OCI-LY1 (cell line): Measurements from ENCODE around the gene FKBP11.

ENCODE experiments used
- H2AFZ ChIP-seq: fragments of 200-600 bp; sonication (generic), shearing (Covaris generic); 2 replicates; pipeline ENCODE4 v1.6.0; 2014; ENCODE audit warnings: antibody characterized with exemption, mild to moderate bottlenecking, low read length
- H3F3A ChIP-seq: fragments of 200-600 bp; sonication (generic), shearing (Covaris generic); 2 replicates; pipeline ENCODE4 v1.6.0; 2014; ENCODE audit warnings: mild to moderate bottlenecking, antibody characterized with exemption, low read length, moderate library complexity; ENCODE audit not compliant: insufficient read depth
- H3K27ac ChIP-seq: fragments of 200-600 bp; sonication (generic); 2 replicates; pipeline ENCODE4 v1.5.1; 2014; ENCODE audit warnings: low read length, mixed run types, mild to moderate bottlenecking, low read depth; ENCODE audit not compliant: poor library complexity, severe bottlenecking
- H3K27me3 ChIP-seq: fragments of 200-600 bp; sonication (generic); 2 replicates; pipeline ENCODE4 v1.6.0; 2014; ENCODE audit warnings: antibody characterized with exemption, mild to moderate bottlenecking, low read length, moderate library complexity; ENCODE audit not compliant: insufficient read depth
- H3K36me3 ChIP-seq: fragments of 200-600 bp; sonication (generic); 2 replicates; pipeline ENCODE4 v1.6.1; 2014; ENCODE audit warnings: mild to moderate bottlenecking, antibody characterized with exemption, low read length, moderate library complexity, mixed read lengths; ENCODE audit not compliant: insufficient read depth
- H3K4me1 ChIP-seq: fragments of 200-600 bp; sonication (generic); 2 replicates; pipeline ENCODE4 v1.5.1; 2014; ENCODE audit warnings: mild to moderate bottlenecking, low read length, moderate library complexity; ENCODE audit not compliant: insufficient read depth, severe bottlenecking
- H3K4me2 ChIP-seq: fragments of 200-600 bp; sonication (generic), shearing (Covaris generic); 2 replicates; pipeline ENCODE4 v1.6.1; 2014; ENCODE audit warnings: low read length
- H3K4me3 ChIP-seq: fragments of 200-600 bp; sonication (generic); 2 replicates; pipeline ENCODE4 v1.5.1; 2014; ENCODE audit warnings: low read length, low read depth, mild to moderate bottlenecking, mixed read lengths; ENCODE audit not compliant: poor library complexity, severe bottlenecking
- H3K79me2 ChIP-seq: fragments of 200-600 bp; shearing (Covaris generic); 2 replicates; pipeline ENCODE4 v1.6.1; 2016; ENCODE audit warnings: mixed run types, low read length, mixed read lengths; ENCODE audit not compliant: insufficient read depth
- H3K9ac ChIP-seq: fragments of 200-600 bp; sonication (generic), shearing (Covaris generic); 2 replicates; pipeline ENCODE4 v1.6.1; 2014; ENCODE audit warnings: mild to moderate bottlenecking, low read length, mixed read lengths
- H3K9me2 ChIP-seq: fragments of 200-600 bp; sonication (generic), shearing (Covaris generic); 2 replicates; pipeline ENCODE4 v1.6.1; 2014; ENCODE audit warnings: low read depth, mild to moderate bottlenecking, low read length, mixed read lengths
- H3K9me3 ChIP-seq: fragments of 200-600 bp; shearing (Covaris generic); 2 replicates; pipeline ENCODE4 v1.6.1; 2014; ENCODE audit warnings: low read length, mixed read lengths
- H4K20me1 ChIP-seq: fragments of 200-600 bp; sonication (generic), shearing (Covaris generic); 2 replicates; pipeline ENCODE4 v1.6.0; 2016; ENCODE audit warnings: mild to moderate bottlenecking, low read length; ENCODE audit not compliant: insufficient read depth
- EZH2 ChIP-seq: fragments of 200-600 bp; sonication (generic), shearing (Covaris generic); IDR thresholded peaks from 2 replicates; pipeline ENCODE4 v1.8.0; 2017; ENCODE audit warnings: borderline replicate concordance, mixed run types, mild to moderate bottlenecking, antibody characterized with exemption, low read length, moderate library complexity, mixed read lengths
- TF ChIP-seq, protein P1 (sequence below): fragments of 200-600 bp; sonication (generic), shearing (Covaris generic); IDR thresholded peaks from 2 replicates; pipeline ENCODE4 v1.5.1; 2017; ENCODE audit warnings: mild to moderate bottlenecking, antibody characterized with exemption, low read length, moderate library complexity, mixed read lengths

Gene FKBP11

DNA sequence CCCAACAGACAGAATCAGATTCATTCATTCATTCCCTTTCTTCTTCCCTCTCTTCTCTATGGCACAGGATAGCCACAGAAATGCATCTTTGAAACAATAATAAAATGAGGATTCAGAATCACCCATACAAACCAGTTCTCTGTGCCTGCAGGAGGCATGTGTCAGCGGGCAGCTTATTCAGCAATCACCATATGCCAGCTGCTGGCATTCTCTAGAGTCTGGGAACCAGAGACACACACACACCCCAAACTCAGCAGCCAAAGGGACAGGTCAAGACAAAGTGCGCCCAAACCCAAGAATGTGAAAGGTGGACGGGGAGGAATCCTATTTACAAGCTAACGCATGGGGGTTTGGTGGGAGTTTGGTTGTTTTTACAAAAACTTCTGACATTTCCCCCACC, 17.9 kb upstream of the FKBP11 start:
- H3K9me2 ChIP-seq, result no peaks in the 10 kb centered on the region
- H3K4me3 ChIP-seq, result no peak overlapping the region
- no peaks in the 10 kb centered on the region for H3K27me3 ChIP-seq
- no peaks in the 10 kb centered on the region for H3F3A ChIP-seq
- H3K4me2 ChIP-seq, result no peak overlapping the region
- no peaks in the 10 kb centered on the region for H3K9me3 ChIP-seq
- no peaks in the 10 kb centered on the region for H3K79me2 ChIP-seq
- H4K20me1 ChIP-seq, result no peaks in the 10 kb centered on the region
- no peak for TF ChIP-seq EZH2
- TF ChIP-seq, protein P1, sequence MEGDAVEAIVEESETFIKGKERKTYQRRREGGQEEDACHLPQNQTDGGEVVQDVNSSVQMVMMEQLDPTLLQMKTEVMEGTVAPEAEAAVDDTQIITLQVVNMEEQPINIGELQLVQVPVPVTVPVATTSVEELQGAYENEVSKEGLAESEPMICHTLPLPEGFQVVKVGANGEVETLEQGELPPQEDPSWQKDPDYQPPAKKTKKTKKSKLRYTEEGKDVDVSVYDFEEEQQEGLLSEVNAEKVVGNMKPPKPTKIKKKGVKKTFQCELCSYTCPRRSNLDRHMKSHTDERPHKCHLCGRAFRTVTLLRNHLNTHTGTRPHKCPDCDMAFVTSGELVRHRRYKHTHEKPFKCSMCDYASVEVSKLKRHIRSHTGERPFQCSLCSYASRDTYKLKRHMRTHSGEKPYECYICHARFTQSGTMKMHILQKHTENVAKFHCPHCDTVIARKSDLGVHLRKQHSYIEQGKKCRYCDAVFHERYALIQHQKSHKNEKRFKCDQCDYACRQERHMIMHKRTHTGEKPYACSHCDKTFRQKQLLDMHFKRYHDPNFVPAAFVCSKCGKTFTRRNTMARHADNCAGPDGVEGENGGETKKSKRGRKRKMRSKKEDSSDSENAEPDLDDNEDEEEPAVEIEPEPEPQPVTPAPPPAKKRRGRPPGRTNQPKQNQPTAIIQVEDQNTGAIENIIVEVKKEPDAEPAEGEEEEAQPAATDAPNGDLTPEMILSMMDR, result no peak
- no peaks in the 10 kb centered on the region for H3K4me1 ChIP-seq
- H3K36me3 ChIP-seq, result peaks cover 24% of the 10 kb centered on the region
- no peak overlapping the region for H2AFZ ChIP-seq
- no peak overlapping the region for H3K27ac ChIP-seq
- H3K9ac ChIP-seq, result no peak overlapping the region

DNA sequence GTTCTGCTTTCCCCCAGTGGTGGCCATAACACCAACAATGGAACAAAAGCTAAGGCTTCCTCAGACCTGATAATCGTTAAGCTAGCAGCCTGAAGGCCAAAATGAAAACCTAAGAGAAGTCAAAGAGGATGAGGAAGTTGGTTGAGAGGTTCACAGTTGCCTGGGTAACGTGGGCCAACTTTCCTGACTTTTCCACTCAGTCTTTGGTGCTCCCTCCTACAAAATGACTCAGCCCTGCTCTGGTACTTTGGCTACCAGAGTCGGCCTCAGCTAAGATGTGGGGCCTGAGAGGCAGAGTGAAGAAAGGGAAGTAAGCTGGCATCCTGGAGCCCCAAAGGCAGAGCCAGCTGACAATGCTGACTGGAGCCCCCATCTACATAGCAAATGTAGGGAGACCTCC, 14.9 kb upstream of the FKBP11 start:
- TF ChIP-seq EZH2, result no peak
- TF ChIP-seq, protein P1, result no peak
- H3K9me2 ChIP-seq, result no peaks in the 10 kb centered on the region
- no peak overlapping the region for H3K4me3 ChIP-seq
- no peaks in the 10 kb centered on the region for H3K4me1 ChIP-seq
- no peak overlapping the region for H3K9ac ChIP-seq
- H3K27me3 ChIP-seq, result no peaks in the 10 kb centered on the region
- peaks cover 50% of the 10 kb centered on the region for H3K36me3 ChIP-seq
- no peaks in the 10 kb centered on the region for H3K9me3 ChIP-seq
- no peaks in the 10 kb centered on the region for H3K79me2 ChIP-seq
- H3F3A ChIP-seq, result no peaks in the 10 kb centered on the region
- no peak overlapping the region for H2AFZ ChIP-seq
- H4K20me1 ChIP-seq, result no peaks in the 10 kb centered on the region
- no peak overlapping the region for H3K27ac ChIP-seq
- no peak overlapping the region for H3K4me2 ChIP-seq

DNA sequence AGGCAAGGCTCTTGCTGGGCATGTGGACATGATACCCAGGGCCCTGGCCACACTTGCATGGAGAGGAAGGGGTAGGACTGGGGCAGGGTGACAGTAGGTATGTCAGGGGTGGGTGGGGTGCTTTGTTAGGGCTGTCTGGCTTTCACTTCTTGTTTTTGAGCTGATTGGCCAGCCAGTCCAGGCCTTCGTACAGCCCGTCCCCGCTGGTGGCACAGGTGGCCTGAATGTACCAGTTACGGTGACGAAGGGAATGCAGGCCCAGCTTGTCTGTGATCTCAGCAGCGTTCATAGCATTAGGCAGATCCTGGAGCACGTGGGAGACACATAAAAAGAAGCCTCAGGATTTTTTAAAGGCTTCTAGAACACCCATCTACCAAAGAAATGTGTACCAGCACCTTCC, 13.5 kb upstream of the FKBP11 start:
- no peaks in the 10 kb centered on the region for H3K27me3 ChIP-seq
- no peak overlapping the region for H3K27ac ChIP-seq
- TF ChIP-seq, protein P1, result no peak
- TF ChIP-seq EZH2, result no peak
- no peak overlapping the region for H2AFZ ChIP-seq
- peaks cover 61% of the 10 kb centered on the region for H3K36me3 ChIP-seq
- no peak overlapping the region for H3K9ac ChIP-seq
- no peaks in the 10 kb centered on the region for H3K79me2 ChIP-seq
- H3K9me2 ChIP-seq, result no peaks in the 10 kb centered on the region
- no peak overlapping the region for H3K4me3 ChIP-seq
- H3K4me1 ChIP-seq, result no peaks in the 10 kb centered on the region
- no peaks in the 10 kb centered on the region for H3K9me3 ChIP-seq
- no peaks in the 10 kb centered on the region for H4K20me1 ChIP-seq
- H3F3A ChIP-seq, result no peaks in the 10 kb centered on the region
- H3K4me2 ChIP-seq, result no peak overlapping the region
